B cell (primary cell): Measurements from ENCODE around the gene USP2.

ENCODE experiments used
- CTCF ChIP-seq: fragments of 200-600 bp; IDR thresholded peaks from one replicate; pipeline ENCODE4 v1.8.0; 2022; ENCODE audit warnings: antibody characterized with exemption, mild to moderate bottlenecking
- EZH2 ChIP-seq: IDR thresholded peaks from 2 replicates; pipeline ENCODE4 v1.6.1; 2012; ENCODE audit warnings: borderline replicate concordance, low read depth, mild to moderate bottlenecking, moderate library complexity, low read length; ENCODE audit not compliant: insufficient read depth, poor library complexity, severe bottlenecking

GRCh38 chr11:119337581-119338317 lies 43.7 kb downstream of the USP2 start:
- no peak for TF ChIP-seq CTCF
- no peak for TF ChIP-seq EZH2
